RWPE2 (cell line): ENCODE measurements around the gene SLC44A3.
A peak's percentile ranks its signal among the peaks of the same experiment; 100 is the strongest.

Experiments
- ATAC-seq: fragments of 200-7000 bp; cut with Tn5 transposase; 3 replicates; pipeline ENCODE4 v1.9.1; 2021; ENCODE audit warnings: low read depth
- DNase-seq: peaks from one replicate; pipeline ENCODE4 v3.0.0-alpha.2; 2020; ENCODE audit warnings: low spot score
- H3K27ac ChIP-seq: fragments of 450-650 bp; 2 replicates; pipeline ENCODE4 v1.5.1; 2017; ENCODE audit warnings: mild to moderate bottlenecking; ENCODE audit not compliant: poor library complexity, severe bottlenecking
- H3K27me3 ChIP-seq: fragments of 250-450 bp; sonication (Bioruptor Pico); 2 replicates; pipeline ENCODE4 v1.5.1; 2021; ENCODE audit warnings: mild to moderate bottlenecking, moderate library complexity; ENCODE audit not compliant: insufficient read depth, poor library complexity, severe bottlenecking
- H3K36me3 ChIP-seq: fragments of 250-450 bp; sonication (Bioruptor Pico); 2 replicates; pipeline ENCODE4 v1.5.1; 2020; ENCODE audit warnings: low read depth, mild to moderate bottlenecking, moderate library complexity
- H3K4me1 ChIP-seq: fragments of 250-450 bp; sonication (Bioruptor Pico); 2 replicates; pipeline ENCODE4 v1.5.1; 2021; ENCODE audit warnings: mild to moderate bottlenecking, moderate library complexity; ENCODE audit not compliant: insufficient read depth, poor library complexity, severe bottlenecking
- H3K4me3 ChIP-seq: fragments of 250-450 bp; sonication (Bioruptor Pico); 2 replicates; pipeline ENCODE4 v1.5.1; 2021; ENCODE audit warnings: mild to moderate bottlenecking, moderate library complexity; ENCODE audit not compliant: severe bottlenecking
- H3K9me3 ChIP-seq: fragments of 250-450 bp; sonication (Bioruptor Pico); 2 replicates; pipeline ENCODE4 v1.5.1; 2021; ENCODE audit warnings: mild to moderate bottlenecking, moderate library complexity; ENCODE audit not compliant: severe bottlenecking
- TF ChIP-seq, protein P1 (sequence below): fragments of 450-650 bp; IDR thresholded peaks from one replicate; pipeline ENCODE4 v1.5.1; 2017; ENCODE audit warnings: mild to moderate bottlenecking, moderate library complexity; ENCODE audit not compliant: poor library complexity, severe bottlenecking

Gene SLC44A3

GRCh38 chr1:94887603-94888171 is 67.5 kb downstream of the SLC44A3 start:
- no peaks in the 10 kb centered on the region for H3K9me3 ChIP-seq
- H3K27me3 ChIP-seq = no peaks in the 10 kb centered on the region
- no peak overlapping the region for H3K27ac ChIP-seq
- no peak for ATAC-seq
- no peaks in the 10 kb centered on the region for H3K36me3 ChIP-seq
- H3K4me1 ChIP-seq = peaks cover 8% of the 10 kb centered on the region
- no peak overlapping the region for H3K4me3 ChIP-seq
- TF ChIP-seq, protein P1, sequence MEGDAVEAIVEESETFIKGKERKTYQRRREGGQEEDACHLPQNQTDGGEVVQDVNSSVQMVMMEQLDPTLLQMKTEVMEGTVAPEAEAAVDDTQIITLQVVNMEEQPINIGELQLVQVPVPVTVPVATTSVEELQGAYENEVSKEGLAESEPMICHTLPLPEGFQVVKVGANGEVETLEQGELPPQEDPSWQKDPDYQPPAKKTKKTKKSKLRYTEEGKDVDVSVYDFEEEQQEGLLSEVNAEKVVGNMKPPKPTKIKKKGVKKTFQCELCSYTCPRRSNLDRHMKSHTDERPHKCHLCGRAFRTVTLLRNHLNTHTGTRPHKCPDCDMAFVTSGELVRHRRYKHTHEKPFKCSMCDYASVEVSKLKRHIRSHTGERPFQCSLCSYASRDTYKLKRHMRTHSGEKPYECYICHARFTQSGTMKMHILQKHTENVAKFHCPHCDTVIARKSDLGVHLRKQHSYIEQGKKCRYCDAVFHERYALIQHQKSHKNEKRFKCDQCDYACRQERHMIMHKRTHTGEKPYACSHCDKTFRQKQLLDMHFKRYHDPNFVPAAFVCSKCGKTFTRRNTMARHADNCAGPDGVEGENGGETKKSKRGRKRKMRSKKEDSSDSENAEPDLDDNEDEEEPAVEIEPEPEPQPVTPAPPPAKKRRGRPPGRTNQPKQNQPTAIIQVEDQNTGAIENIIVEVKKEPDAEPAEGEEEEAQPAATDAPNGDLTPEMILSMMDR = no peak
- no peak for DNase-seq

DNA sequence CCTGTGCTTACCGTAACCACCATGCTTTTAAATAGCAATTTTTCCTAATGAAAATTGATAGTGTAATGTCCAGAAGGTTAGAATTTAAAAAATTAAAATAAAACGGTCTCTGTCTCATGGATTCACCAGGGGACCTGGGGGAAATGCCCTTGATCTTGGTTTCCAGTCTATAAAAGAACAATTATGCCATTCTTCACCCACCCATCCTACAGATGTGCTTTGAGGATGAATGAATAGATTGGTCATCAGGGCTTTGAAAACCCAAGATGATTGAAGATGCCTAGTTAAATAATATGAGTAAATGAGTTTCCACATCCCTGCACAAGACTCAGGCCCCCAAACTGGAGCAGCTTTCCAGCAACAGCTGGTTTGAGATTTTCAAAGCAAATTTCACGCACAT is 68.0 kb downstream of the SLC44A3 start:
- Histone ChIP-seq H3K4me3 (no peak overlapping the region), H3K4me1 (peaks cover 8% of the 10 kb centered on the region), H3K9me3 (no peaks in the 10 kb centered on the region), H3K27me3 (no peaks in the 10 kb centered on the region), H3K27ac (no peak overlapping the region), H3K36me3 (no peaks in the 10 kb centered on the region)
- DNase-seq (no peak), ATAC-seq (no peak)
- TF ChIP-seq, protein P1 = no peak

DNA sequence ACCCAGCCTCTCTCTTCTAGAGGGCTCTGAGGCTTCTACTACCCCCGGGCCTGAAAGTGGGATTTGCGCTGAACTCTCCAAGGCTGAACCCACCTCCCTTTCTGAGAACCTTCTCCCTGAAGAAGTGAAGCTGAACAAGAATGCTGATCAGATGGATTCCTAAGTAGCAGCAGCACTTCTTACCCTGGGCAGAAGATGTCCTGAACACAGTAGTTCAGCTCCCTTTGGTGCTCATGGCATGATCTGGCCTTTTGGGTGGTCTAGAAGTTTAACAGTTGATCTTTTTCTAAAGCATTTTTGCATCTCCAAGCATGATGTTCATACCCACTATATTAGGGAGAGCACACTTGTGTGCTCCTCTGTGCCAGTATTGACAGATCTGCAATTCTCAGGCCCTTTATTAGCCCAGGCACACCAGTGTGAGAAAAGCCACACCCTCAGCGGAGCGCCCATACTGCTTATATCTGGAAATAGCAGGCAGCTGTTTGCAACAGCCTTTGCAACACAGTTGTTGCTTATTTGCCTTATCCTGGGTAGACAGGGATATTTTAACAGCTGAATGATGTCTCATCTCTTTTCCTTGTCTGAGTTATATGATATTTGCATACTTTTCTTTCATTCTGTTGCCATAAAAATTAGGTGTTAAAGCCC is 72.6 kb downstream of the SLC44A3 start:
- DNase-seq = no peak

DNA sequence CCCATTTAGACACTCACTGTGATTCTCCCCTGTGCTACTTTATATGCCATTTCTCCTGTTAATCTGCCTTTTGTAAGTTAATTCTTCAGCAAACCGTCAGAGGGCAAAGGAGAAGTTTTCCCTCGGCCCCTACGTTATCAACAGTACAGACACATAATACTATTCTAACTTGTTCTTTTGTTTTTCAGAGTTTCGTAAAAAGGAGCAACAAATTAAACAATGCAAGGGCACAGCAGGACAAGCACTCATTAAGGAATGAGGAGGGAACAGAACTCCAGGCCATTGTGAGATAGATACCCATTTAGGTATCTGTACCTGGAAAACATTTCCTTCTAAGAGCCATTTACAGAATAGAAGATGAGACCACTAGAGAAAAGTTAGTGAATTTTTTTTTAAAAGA is 74.5 kb downstream of the SLC44A3 start:
- TF ChIP-seq, protein P1 = no peak
- H3K4me3 ChIP-seq = no peak overlapping the region
- no peaks in the 10 kb centered on the region for H3K27me3 ChIP-seq
- ATAC-seq = no peak
- H3K36me3 ChIP-seq = peaks cover 48% of the 10 kb centered on the region
- no peak overlapping the region for H3K27ac ChIP-seq
- no peak for DNase-seq
- no peaks in the 10 kb centered on the region for H3K4me1 ChIP-seq
- H3K9me3 ChIP-seq = no peaks in the 10 kb centered on the region

More for the DNA sequence above, 72.6 kb downstream of the SLC44A3 start:
- Histone ChIP-seq H3K4me3 (no peak overlapping the region), H3K27me3 (no peaks in the 10 kb centered on the region), H3K9me3 (no peaks in the 10 kb centered on the region), H3K4me1 (no peaks in the 10 kb centered on the region), H3K36me3 (peaks cover 30% of the 10 kb centered on the region), H3K27ac (no peak overlapping the region)
- 0 out of 3 replicates have a peak, but pooled peaks have one; percentile 14 for ATAC-seq
- TF ChIP-seq, protein P1 = no peak

DNA sequence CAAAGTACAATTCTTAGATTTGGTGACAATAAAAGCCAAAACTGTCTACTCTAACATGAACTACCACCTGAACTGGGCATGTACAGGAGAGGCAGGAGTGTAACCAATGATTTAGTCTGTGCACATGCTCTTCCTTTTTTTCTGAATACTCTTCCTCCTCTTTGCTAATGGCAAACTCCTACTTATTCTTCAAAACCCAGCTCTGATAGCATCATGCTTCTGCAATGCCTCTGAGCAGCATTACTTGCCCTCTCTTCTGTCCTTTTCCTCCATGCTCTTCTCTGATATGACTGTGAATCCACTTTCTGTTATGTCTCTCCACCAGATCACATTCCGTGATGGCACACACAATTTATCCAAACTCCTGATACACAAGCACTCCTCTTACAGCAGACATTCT is 75.4 kb downstream of the SLC44A3 start:
- H3K4me3 ChIP-seq = no peak overlapping the region
- no peak overlapping the region for H3K27ac ChIP-seq
- TF ChIP-seq, protein P1 = no peak
- H3K36me3 ChIP-seq = peaks cover 56% of the 10 kb centered on the region
- H3K9me3 ChIP-seq = no peaks in the 10 kb centered on the region
- no peaks in the 10 kb centered on the region for H3K4me1 ChIP-seq
- no peaks in the 10 kb centered on the region for H3K27me3 ChIP-seq
- DNase-seq (no peak), ATAC-seq (no peak)
